Measurements from ENCODE around the gene PRKAR1B.

DNA sequence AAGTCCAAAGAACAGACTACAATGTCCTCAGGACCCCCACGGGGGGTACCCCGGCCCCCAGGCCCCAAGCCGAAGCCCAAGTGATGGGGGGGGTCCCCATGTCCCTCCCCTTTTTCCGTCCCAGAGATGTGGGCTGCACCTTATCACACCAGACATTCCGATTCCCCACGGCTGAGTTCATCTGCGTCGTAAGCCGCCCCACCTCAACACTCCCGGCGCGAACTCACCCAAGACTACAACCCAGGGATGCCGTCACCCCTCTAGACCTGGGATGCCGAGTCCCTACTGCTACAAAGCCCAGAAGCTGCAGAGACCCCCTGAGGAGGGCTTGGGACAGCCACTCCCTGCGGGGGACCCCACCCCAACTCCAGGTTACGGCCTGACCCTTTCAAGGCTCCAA lies 221.9 kb downstream of the PRKAR1B start:
- TF ChIP-seq, protein P1, sequence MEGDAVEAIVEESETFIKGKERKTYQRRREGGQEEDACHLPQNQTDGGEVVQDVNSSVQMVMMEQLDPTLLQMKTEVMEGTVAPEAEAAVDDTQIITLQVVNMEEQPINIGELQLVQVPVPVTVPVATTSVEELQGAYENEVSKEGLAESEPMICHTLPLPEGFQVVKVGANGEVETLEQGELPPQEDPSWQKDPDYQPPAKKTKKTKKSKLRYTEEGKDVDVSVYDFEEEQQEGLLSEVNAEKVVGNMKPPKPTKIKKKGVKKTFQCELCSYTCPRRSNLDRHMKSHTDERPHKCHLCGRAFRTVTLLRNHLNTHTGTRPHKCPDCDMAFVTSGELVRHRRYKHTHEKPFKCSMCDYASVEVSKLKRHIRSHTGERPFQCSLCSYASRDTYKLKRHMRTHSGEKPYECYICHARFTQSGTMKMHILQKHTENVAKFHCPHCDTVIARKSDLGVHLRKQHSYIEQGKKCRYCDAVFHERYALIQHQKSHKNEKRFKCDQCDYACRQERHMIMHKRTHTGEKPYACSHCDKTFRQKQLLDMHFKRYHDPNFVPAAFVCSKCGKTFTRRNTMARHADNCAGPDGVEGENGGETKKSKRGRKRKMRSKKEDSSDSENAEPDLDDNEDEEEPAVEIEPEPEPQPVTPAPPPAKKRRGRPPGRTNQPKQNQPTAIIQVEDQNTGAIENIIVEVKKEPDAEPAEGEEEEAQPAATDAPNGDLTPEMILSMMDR (IDR thresholded peaks at IDR 0.05): no peak
- TF ChIP-seq EZH2 (IDR thresholded peaks at IDR 0.05; ENCODE audit: borderline replicate concordance, insufficient read depth, low read depth, low read length, poor library complexity, severe bottlenecking): no peak

Measured in B cell (primary cell).